Gastrocnemius medialis (tissue), 4 donors: ENCODE measurements around the gene WHRN.

ENCODE experiments used
- POLR2A ChIP-seq, 2 donors: fragments of 450-650 bp; IDR thresholded peaks; one replicate each; pipeline ENCODE4 v1.6.1; 2017; ENCODE audit warnings: antibody characterized with exemption in 2 of 2, mild to moderate bottlenecking in 2 of 2, moderate library complexity in 2 of 2
- TF ChIP-seq, protein P1 (sequence below), 5 experiments: fragments of 450-650 bp in 3 of 5; fragments of 200-600 bp in 2 of 5; sonication (generic) in 2 of 5; IDR thresholded peaks in 4 of 5; conservative IDR thresholded peaks in 1 of 5; 1 replicate in 4 of 5; 2 replicates in 1 of 5; pipeline ENCODE4 v1.5.1; 2016 to 2019; ENCODE audit warnings: antibody characterized with exemption in 5 of 5, mild to moderate bottlenecking in 3 of 5, moderate library complexity in 3 of 5

GRCh38 chr9:114538241-114538640, 33.0 kb upstream of the WHRN start:
- TF ChIP-seq, protein P1, sequence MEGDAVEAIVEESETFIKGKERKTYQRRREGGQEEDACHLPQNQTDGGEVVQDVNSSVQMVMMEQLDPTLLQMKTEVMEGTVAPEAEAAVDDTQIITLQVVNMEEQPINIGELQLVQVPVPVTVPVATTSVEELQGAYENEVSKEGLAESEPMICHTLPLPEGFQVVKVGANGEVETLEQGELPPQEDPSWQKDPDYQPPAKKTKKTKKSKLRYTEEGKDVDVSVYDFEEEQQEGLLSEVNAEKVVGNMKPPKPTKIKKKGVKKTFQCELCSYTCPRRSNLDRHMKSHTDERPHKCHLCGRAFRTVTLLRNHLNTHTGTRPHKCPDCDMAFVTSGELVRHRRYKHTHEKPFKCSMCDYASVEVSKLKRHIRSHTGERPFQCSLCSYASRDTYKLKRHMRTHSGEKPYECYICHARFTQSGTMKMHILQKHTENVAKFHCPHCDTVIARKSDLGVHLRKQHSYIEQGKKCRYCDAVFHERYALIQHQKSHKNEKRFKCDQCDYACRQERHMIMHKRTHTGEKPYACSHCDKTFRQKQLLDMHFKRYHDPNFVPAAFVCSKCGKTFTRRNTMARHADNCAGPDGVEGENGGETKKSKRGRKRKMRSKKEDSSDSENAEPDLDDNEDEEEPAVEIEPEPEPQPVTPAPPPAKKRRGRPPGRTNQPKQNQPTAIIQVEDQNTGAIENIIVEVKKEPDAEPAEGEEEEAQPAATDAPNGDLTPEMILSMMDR (IDR thresholded peaks at IDR 0.05 in 4 of 5, conservative IDR thresholded peaks at IDR 0.05 in 1 of 5) = no peak
- TF ChIP-seq POLR2A (IDR thresholded peaks at IDR 0.05) = no peak
